Ammon's horn (tissue), 1 donor: Measurements from ENCODE around the gene FSTL3.

Experiments
- DNase-seq: peaks from one replicate; pipeline ENCODE4 v3.0.0-alpha.2; 2016; ENCODE audit warnings: low spot score

Gene FSTL3

DNA sequence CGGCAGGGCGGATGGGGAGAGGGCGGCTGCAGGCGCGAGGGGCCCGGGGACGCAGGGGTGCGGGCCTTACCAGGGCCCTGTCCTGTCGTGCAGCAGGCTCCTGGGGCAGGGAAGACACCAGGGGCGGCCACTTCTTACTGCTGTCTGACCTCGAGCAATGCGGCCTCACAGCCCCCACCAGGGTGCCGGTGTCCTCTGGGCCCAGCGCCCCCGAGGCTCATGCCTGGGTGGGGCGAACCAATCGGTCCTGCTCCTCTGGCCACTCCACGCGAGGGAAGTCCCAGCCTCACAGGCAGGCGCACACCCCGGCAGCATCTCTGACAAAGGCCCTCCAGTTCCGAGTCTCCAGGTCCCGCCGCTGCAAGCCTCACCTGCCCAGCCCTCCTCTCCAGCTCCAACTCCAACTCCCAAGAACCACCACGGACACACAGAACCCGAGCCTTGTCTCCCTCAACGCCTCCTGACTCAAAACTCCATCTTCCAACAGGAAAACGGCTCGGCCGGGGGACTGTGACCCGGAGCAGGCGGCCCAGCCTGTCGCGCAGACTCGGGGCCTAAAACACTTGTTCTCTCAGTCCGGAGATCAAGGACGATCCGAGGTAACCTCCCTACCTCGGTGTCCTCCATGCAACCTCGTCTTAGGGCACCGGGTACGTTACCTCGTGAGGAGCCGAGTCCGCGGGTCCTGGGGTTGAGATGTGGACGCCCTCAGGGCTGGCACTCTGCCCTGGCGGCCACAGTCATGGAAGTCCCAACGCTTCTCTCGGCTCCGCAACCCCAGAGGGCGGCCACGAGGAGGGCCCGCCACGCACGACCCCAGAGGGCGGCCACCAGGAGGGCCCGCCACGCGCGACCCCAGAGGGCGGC lies 30.0 kb upstream of the FSTL3 start:
- DNase-seq: no peak

DNA sequence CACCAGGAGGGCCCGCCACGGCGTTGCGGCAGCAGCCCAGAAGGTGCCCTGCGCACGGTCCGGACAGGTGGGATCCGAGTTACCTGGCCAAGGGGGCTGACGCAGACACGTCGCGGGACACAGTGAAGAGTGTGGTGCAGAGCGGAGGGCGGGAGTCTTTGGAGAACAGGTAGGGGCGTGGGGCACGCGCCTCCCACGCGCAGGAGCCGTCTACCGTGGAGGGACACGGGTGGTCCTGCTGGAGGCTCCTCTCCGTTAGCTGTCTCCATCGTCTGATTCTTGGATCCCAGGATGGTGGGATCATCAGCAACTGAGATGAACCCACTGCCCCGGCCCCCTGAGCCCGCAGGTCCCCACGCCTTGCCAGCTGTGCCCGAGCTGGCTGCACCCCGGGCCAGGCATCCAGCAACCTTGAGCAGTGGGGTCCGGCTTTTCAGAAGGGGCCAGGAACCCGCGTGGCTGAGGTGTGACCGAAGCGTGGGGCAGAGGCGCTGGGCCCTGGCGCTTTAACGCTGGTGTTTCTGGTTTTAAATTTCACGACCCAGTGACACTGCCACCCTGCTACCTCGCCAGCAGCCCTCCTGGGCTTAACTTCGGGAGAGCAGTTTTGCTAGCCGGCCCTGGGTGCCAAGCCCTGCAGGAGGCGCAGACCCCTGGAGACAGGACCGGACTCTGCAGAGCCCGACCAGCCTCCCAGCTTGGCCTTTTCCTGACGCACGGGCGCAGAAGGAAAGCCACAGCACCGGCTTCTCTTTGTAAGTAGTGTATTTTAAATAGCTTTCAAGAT lies 29.2 kb upstream of the FSTL3 start:
- DNase-seq: no peak

DNA sequence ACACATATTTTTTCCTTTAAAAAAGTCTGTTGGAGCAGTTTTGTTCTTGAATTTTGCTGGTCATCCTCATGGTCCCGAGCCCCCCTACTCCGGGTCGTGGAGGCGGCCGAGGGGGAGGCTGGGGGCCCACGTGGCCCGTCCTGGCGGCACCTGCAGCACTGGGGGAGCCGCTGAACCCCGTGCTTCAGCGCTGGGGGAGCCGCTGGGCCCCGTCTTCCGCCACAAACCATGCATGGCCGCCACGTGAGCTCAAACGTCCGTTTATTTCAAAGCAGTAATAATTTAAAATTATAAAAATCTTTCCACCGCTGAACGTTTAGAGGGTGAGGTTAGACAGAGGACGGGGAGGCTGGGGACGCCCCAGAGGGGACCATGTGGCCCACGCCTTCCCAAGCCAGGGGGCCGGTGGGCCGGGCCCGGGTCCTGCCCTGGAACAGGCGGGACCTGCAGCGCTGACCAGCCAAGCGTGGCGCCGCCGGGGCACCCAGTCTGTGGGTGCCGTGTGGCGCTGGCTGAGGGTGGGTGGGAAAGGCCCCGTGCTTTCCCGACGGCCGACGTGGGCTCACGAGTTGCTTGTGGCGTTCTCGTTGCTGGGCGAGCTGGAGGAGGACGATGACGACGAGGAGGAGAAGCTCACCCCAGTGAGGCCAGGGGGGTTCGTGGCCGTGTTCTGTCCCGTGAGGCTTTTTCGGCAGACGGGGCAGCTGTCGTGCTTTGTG lies 28.5 kb upstream of the FSTL3 start:
- no peak for DNase-seq

DNA sequence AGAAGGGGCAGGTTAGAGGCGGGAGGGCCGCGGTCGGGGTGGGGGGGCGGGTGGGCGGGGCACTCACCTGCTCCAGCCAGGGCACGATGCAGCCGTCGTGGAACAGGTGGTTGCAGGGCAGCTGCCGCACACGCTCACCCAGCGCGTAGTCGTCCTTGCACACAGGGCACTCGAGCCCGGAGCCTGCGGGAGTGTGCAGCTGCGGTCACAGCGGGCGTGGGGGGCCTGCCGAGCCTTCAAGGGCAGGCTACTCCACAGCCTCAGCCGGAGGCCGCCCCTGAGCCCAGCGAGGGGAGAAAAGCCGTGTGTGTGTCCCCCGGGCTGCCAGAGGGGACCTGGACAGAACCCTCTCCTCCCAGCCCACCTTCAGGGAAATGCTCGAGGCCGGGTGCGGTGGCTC lies 27.9 kb upstream of the FSTL3 start:
- no peak for DNase-seq

DNA sequence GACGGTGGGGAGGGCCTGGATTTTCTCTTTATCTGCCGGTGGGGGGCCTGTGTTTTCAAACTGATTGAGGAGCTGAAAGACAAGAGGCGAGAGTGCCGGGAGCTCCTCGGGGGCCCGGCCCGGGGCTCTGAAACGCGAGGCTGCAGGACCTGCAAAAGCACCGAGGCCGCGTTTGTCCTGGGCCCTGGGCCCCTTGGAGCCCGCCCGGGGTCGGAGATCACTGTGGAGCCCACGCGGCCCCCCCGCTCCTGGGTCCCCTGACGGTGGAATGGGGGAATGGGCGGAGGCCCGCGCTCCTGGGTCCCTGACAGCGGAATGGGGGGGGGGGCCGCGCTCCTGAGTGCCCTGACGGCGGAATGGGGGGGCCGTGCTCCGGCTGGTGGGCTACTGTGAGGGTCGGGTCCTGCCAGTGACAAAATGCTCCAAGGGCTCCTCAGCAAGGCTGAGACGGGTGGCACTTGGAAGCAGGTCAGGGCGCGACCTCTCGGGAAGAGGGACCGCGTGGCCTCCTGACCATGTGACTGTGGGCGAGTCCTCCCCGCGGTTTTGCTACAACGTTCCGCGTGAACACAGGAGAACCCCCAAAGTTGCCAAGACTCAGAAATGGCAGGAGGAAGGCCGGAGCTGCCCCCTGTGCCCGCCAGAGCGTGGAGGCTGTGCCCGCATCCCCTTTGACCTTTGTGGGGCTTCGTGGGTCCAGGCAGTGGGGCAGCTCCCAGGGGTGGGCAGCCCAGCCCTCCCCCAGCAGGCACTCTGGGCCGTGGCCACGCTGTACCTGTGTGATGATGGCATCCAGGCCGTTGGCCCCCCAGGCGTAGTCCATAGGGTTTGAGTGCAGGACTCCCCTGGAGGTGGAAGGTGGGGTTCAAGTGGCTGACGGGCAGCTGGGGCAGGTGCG lies 27.0 kb upstream of the FSTL3 start:
- DNase-seq: no peak

DNA sequence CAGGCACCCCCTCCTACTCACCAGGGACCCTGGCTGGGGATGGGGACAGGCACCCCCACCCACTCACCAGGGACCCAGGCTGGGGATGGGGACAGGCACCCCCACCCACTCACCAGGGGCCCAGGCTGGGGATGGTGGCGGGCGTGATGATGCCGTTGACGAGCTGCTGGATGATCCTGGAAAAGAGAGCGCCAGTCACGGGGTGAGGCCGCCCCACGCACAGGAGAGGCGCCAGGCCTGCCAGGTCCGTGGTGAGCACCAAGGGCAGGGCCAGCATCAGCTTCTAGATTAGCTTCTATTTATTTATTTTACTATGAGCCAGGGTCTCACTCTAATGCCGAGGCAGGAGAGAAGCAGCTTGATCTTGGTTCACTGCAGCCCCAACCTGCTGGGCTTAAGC lies 26.1 kb upstream of the FSTL3 start:
- no peak for DNase-seq

DNA sequence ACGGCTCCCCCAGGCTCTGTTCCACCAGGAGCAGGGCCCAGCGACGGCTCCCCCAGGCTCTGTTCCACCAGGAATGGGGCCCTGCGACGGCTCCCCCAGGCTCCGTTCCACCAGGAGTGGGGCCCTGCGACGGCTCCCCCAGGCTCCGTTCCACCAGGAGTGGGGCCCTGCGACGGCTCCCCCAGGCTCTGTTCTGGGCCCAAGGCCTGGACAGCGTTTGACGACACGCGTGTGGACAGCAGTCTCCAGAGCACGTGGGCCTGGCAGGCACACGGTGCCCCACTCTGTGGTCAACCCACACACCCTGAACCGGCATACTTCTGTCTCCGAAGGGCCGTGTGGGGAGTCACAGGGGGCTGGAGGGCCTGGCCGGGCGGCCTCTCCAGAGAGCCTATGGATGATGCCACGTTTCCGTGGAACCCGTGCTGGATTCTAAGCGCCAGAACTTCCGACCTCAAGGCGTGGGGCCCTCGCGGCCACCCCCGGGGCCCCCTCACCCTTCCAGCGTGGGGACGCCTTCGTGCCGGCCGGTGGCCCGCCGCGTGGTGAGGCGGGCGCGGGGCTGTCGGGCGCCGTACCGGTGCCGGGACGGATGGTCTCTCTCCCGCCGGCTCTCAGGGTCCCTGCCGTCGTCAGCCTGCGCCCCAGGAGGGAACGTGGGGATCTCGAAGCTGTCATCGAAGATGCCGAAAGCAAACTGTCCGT lies 24.9 kb upstream of the FSTL3 start:
- DNase-seq: no peak

DNA sequence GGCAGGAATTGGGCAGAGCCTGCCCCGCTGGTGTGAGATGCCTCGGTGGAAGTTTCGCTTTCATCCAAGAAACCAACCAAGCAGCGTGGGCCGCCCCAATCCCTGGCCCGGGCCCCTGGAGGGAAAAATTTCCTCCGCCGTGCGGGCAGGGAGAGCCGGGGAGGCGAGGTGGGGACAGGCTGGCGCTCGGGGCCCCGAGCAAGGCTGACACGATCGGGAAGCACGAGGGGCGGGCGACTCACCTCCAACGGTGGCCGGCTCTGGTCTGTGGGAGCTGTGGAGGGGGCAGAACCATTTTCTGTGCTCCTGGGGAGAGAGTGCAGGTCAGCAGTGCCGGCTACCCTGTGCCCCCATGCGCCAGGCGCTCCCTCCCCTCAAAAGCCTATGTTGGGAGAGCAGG lies 24.2 kb upstream of the FSTL3 start:
- no peak for DNase-seq

DNA sequence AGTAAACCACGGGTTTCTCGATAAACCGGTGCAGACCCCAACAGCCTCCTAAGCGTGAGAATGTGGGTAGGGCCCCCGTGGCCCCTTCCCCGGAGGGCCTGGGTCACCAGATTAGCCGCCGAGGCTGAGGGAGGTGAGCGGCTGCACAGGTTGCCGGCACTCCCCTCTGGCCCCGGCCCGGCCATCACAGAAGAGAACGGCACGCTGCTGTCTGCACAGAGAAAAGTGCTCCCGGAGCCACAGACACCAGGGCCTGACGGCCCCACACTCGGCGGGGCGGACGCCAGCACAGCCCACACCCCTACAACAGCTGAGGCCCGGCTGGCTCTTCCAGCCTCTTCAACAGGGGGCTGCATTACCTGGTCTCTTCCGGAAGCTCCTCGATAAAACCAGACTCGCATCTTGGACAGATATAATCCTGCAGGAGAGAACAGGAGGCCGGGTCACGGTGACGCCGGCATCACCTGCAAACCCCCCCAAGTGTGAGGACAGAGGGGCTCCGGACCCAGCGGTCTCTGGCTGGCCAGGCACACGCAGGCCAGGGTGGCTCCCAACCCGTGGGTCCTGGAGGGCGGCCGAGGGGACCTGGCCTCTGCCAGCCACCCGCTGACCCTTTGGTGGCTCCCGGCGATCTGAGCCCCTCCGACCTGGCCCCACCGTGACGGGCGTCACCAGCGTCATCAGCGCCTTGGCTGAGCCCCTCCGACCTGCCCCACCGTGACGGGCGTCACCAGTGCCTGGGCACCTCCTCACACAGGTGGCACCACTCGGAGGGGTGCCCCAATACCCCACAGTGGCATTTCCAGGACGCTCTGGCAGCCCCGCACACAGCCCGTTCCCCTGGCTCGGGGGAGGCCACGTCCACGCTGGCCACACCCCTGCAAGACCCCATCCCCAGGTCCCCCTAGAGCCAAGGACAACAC lies 23.5 kb upstream of the FSTL3 start:
- no peak for DNase-seq

DNA sequence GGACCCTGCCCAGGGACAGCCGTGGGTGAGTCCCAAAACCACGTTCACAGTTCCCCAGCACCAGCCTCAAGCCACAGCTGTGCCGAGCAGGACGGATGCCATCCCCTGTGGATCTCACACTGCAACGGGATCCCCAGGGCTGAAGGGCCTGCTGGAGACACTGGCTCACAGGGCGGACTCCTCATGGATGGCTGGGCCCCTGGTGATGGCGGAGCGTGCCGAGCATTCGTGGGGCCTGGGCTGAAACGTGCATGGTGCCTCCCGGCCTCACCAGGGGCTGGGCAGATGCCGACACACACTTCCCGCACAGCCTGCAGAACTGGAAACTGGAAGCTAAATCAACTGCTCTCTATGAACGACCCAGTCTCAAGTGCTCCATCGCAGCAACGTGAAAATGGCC lies 22.8 kb upstream of the FSTL3 start:
- DNase-seq: no peak

DNA sequence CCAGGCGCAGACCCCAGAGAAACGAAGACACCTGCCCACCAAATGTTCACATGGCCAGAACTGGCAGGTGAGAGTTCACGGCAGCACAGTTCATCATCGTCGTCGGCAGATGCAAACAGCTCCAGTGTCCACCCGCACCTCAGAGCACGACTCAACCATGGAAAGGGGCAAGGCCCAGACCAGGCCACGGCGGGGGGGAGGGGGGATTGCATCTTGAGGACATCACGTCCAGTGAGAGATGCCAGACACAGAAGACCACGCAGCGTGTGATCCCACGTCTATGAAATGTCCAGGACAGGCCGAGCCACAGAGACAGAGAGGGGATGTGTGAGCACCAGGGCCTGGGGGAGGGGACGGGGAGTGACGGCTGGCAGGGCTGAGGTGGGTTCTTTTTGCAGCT lies 20.5 kb upstream of the FSTL3 start:
- no peak for DNase-seq

DNA sequence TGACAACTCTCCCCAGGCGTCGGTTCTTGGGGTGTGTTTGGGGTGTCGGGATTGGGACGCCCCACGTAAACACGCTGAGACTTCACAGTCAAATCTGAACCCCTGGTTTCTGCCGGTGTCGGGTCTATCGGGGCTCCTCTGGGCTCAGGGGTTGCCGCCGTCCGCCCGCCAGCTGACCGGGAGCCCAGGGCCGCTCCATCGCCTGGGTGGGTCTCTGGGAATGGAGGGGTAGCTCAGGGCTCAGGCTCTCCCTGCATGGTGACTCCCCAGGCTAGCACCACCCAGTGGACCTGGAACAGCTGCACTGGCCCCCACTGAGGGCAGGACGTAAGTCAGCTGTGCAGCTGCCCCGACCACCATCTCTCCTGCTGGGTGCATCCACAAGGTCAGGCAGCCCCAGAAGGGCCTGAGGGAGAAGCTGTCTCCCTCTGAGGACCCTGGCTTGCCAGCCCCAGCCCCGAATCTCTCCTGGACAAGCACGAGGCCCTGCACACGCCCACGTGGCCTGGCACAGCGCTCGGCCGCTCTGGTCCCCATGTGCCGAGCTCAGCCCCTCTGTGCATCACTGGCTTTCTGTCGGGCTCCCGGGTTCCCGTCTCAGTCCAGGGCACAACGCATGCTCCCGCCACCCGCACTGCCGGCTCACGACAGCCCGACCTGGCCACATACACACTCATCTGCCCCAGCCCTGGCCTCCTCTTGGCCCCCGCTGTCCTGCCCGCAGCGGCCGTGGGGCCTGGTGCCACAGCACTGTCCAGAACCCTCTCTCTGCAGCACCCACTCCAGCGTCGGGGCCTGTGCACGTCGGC lies 19.2 kb upstream of the FSTL3 start:
- DNase-seq: no peak

DNA sequence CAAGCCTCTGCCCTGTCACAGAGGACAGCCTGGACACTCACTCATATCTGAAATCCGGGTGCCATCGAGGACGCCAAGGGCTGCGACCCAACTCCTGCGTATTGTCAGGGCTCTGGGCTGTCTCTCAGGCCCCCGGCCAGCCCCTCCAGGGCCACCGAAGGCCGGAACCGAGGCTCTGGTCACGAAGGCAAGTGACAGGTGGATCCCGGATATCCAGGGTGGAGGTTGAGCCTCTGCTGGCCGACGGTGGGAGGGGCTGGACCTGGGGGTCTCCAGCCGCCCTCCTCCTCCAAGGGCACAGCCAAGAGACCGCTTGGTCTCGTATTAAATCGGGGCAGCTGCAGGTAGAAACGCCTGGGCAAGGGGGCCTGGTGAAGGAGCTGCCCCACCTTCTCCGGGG lies 18.6 kb upstream of the FSTL3 start:
- DNase-seq: no peak

DNA sequence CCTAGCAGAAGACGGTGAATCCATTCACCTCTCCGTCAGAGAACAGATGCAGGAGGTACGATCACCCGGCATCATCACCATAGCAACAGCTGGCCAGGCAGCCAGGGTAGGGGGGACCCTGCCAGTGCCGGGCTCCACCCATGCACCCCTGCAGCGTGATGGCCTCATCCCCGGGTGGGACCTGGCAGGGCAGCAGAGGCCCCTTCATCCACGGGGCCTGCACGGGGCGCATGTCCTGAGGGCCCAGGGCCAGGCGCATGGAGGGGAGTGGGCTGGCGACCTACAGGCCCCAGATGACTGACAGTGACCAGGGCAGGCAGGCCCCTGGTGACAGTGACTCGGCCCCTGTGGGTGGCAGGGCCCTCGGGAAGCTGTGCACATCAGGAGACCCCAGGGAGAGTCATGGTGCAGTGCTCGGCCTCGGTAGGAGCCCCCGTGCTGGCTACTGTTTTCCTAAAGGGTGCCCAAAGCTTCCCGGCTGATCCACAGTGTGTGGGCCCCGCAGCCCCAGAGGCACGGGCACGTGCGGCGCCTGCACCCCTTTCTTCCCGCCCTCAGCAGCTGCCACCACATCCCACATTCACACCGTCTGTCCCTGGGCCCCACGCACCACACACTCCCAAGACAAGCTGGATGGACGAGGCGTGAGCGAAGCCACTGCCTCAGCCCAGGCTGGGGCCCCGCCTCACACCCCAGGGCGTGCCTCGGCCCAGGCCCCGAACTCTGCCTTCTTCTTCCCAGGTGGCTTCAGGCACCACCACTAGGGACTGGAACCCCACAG lies 17.9 kb upstream of the FSTL3 start:
- no peak for DNase-seq

DNA sequence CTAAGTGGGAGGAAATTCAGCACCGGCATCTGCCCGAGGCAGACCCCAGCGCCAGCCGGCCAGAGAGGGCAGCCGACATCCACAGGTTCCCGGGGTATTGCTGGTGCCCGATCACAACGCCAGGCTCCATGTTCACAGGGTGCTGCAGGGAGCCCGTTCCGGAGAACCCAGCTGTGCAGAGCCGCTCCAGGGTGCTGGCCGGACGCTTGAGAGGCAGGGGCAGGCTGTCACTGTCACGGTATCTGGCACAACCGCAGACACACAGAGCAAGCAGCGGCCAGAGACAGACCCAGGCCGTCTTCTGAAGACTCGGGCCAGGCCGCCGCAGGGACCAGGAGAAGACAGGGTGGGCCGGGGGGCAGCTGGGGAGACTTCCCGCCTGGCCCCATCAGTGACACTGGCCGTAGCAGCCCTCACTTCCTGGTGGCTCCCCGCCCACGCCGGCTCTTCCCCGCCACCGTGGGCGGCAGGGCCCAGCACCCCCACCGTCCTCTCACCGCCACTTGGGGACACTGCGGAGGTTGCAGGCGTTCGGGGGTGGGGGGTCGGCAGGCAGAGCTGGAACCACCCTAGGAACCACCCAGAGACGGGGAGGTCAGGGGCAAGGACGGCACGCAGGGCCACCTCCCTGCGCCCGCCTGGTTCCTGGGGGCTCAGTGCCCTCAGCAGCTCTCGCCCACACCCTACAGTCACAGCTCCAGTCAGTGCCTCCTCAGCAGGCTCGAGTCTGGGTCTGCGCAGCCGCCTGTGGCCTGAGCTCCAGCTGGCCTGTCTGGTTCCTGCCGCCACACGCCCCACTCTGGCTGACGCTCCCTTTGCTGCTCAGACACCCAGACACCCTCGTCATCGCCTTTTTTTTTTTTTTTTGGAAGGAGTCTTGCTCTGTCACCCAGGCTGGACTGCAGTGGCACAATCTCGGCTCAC lies 17.0 kb upstream of the FSTL3 start:
- no peak for DNase-seq

DNA sequence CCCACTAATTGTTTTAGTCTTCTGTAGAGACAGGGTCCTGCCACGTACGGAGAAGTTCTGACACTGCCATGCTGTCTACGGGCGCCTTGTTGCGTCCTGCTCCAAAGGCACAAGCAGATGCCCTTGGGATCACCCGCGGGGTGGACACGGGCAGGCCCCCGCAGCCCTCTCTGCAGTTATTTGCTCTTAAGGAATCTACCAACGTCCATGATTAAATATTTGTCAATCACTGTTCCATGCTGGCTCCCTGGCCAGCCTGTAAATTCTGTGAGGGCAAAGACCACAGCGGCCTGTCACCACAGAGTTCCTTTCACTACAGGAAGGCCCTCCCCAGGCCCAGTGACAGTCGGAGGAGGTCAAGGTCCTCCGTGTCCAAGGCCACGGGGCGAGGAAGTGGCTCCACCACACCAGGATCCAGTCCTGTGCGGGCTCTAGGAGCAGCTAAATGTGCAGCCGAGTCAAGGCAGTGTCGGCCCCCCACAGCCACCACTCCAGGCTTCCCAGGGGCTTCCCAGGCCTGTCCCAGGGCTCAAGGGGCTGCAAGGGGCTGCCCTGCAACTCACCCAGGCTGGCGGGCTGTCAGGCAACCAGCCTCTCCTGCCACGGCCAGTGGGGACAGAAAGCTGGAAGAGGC lies 15.3 kb upstream of the FSTL3 start:
- DNase-seq: no peak
